GM12873 (cell line): ENCODE results near the gene FHIT.

Experiments
- TF ChIP-seq, protein P1 (sequence below): IDR thresholded peaks from 2 replicates; pipeline ENCODE4 v1.5.1; 2012; ENCODE audit warnings: low read depth, mild to moderate bottlenecking, moderate library complexity, low read length, control low read depth; ENCODE audit not compliant: insufficient read depth; ENCODE audit errors: missing control alignments

FHIT gene

DNA sequence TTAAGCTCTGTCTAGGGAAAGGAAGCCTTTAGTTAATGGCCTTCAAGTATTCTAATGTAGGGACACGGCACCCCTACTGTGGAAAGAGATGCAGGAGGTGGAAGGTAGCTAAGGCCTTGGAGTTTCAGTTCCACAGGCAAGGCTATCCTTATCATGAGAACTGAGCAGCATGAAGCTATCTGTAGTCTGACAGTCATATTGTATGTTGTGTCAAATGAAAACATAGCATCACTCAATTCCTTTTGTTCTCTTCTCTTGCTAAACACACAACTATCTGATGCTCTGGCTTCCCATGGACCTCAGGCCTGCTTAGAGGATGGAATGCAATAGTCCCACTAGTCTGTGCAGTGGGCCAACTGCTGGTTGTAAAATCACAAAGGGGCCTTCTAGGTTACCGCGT, 380.9 kb downstream of the FHIT start:
- TF ChIP-seq, protein P1, sequence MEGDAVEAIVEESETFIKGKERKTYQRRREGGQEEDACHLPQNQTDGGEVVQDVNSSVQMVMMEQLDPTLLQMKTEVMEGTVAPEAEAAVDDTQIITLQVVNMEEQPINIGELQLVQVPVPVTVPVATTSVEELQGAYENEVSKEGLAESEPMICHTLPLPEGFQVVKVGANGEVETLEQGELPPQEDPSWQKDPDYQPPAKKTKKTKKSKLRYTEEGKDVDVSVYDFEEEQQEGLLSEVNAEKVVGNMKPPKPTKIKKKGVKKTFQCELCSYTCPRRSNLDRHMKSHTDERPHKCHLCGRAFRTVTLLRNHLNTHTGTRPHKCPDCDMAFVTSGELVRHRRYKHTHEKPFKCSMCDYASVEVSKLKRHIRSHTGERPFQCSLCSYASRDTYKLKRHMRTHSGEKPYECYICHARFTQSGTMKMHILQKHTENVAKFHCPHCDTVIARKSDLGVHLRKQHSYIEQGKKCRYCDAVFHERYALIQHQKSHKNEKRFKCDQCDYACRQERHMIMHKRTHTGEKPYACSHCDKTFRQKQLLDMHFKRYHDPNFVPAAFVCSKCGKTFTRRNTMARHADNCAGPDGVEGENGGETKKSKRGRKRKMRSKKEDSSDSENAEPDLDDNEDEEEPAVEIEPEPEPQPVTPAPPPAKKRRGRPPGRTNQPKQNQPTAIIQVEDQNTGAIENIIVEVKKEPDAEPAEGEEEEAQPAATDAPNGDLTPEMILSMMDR, result no peak

DNA sequence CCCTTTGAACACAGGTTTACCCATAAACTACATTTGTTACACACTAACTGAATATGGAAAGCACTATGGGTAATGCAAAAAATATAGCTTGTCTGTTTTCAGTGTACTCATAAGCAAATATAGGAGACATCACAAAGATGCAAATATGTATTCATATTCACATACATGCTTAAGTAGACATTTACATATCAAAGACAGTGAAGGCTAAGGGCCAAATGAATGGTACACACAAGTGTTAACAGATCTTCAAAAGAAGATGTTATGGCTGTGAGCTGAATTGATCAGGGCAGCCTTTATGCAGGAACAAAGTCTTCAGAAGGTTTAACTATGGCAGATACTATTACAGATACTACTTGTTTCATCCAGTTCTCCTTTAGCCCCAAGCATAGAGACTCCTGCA, 384.1 kb downstream of the FHIT start:
- TF ChIP-seq, protein P1, result no peak

DNA sequence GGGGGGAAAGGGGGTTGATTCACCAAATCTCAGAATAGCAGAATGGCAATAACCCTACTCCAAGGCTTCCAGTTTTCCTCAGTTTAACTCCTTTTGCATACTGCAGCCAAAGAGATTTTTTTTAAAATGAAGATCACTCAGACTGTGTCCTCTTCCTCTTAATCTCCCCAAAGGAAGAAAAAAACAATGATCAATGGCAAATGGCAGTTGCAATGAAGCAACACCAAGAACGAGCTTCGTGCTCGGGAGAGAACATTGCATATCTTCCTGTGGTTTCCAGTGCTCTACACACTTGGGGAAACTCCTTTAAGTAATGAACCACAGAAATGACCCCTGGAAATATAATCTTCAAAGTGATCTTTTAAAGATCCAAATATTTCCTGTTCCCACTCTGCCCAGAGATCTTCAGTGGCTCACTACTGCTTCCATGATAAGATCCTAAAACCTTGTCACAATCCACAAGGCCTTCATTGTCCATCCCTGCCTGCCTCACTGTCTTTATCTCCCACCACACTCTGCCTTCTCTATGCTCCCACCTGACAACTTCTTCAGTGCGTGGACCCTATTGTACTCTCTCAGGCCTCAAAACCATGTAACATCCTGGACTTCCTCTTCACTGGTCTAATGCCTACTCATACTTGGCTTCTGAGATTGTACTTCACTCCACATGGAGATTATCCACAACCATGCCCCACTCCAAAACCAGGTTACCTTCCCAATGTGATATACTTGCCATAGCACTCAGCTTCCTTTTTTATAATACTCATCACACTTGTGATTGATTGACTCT, 394.8 kb downstream of the FHIT start:
- TF ChIP-seq, protein P1, result no peak

DNA sequence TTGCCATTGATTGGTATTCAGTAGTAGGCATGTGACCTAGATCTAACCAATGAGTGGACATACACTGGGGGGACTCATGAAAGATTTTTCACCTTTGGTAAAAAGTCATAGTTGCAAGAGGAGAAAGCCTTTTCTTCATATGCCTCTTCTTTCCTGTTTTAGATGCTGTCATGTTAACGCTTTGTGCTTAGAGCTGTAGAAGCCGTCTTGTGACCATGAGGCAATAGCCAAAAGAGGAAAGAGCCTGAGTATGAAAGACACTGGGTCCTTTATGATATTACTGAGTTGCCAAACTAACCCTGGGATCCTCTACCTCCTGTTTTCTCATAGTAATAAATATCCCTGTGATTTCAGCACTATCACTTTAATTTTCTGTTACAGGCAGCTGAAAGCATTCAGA, 396.0 kb downstream of the FHIT start:
- TF ChIP-seq, protein P1, result no peak

DNA sequence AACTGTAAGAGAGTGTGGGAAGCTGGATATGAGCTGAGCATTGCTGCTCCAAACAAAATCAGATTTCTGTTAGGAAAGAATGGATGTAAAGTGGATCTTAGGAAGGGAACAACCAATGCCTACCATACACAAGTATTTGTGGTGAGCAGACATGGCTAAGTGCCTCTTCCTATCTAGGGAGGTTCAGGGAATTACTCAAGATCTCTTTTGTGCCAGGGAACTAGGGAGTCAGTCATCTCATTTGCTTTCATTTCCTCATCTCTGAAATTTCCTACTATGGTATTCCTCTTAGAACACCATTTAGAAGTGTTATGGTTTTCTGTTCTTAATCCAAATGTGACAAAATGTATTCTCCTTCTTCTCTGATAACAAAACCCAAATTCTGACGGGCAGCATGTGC, 396.5 kb downstream of the FHIT start:
- TF ChIP-seq, protein P1, result no peak

DNA sequence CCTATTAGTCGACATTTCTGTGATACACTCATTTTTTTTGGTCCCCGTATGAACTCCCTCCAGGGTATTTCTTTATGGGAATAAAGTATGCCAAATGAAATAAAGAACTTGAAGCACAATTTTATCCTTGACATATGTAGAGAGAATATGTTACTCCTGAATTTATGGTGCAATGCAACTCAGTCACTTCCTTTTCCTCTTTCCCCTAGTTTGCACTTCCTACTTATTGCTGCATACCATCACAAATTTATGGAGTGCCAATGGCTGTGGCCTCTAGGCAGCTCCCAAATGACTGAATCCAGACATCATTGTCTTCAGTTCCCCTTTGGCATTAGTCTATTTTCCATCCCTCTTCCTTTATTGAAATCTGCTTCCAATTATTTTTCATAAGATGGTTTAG, 403.5 kb downstream of the FHIT start:
- TF ChIP-seq, protein P1, result no peak

DNA sequence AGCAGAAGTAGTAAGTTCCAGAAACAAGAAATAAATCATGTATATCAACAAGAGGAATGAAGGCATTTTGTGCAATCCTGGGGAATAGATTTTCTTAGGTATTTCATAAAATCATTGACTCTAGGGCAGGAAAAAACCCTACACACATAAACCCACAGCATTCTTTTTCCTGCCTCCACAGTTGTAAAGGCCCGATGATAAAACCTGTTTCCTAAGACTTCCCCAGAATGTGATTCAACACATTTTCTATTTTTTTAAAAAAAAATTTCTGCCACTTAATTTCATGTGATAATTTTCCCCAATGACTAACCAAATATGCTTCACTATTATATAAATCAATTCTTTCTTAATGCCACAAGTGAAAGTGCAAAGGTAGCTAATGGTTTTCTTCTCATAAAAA, 407.0 kb downstream of the FHIT start:
- TF ChIP-seq, protein P1, result no peak

DNA sequence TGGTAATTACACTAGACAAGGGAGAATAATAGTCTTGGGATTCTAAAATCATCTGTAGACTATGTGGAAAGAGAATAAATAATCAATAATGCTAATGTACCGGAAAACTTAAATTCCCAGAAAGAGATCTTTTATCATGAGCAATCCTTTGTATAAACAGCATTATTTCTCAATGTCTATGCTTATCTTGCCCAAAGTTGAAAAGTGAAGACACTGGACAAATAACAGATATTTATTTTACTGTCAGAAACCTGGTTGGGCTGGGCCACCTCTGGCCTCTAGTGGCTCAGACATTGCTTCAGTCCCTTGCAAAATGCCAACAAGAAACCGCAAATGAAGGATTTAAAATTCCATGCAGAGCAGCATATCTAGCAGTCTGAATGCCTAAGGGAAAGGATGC, 409.9 kb downstream of the FHIT start:
- TF ChIP-seq, protein P1, result no peak
